Naive B cell (primary cell): Measurements from ENCODE around the gene TFF2. TPM values are rescaled to one million over a fixed set of nuclear protein-coding genes. Genes with fewer than 3 reads are reported as not detected.

Experiments used
- ATAC-seq, 2 donors: fragments of 150-1000 bp; cut with Tn5 transposase; 2 replicates each; pipeline ENCODE4 v1.10.0; 2021; ENCODE audit warnings: low read depth in 2 of 2, mild to moderate bottlenecking in 2 of 2, moderate library complexity in 2 of 2
- DNase-seq: peaks from one replicate; pipeline ENCODE4 v3.0.0; 2022
- H3K27ac Mint-ChIP-seq, 6 donors: one replicate each; pipeline ENCODE4 v1.8.0; 2020 to 2022; ENCODE audit warnings: mild to moderate bottlenecking in 6 of 6, mixed read lengths in 6 of 6, moderate library complexity in 5 of 6, inconsistent platforms in 2 of 6
- H3K27me3 Mint-ChIP-seq, 3 donors: one replicate each; pipeline ENCODE4 v1.8.0; 2021 to 2022; ENCODE audit warnings: mixed read lengths in 3 of 3, mild to moderate bottlenecking in 1 of 3
- H3K36me3 Mint-ChIP-seq, 2 donors: one replicate each; pipeline ENCODE4 v1.8.0; 2020 to 2022; ENCODE audit warnings: mixed read lengths in 2 of 2, inconsistent platforms in 1 of 2, mild to moderate bottlenecking in 1 of 2
- H3K4me1 Mint-ChIP-seq, 3 donors: one replicate each; pipeline ENCODE4 v1.8.0; 2020 to 2022; ENCODE audit warnings: mixed read lengths in 3 of 3, inconsistent platforms in 1 of 3, mild to moderate bottlenecking in 1 of 3, moderate library complexity in 1 of 3
- H3K4me3 Mint-ChIP-seq, 8 donors: one replicate each; pipeline ENCODE4 v1.8.0; 2020 to 2022; ENCODE audit warnings: mild to moderate bottlenecking in 8 of 8, mixed read lengths in 8 of 8, moderate library complexity in 8 of 8, inconsistent platforms in 2 of 8
- H3K9me3 Mint-ChIP-seq, 7 donors: one replicate each; pipeline ENCODE4 v1.8.0; 2020 to 2022; ENCODE audit warnings: mixed read lengths in 7 of 7, mild to moderate bottlenecking in 5 of 7, inconsistent platforms in 2 of 7, moderate library complexity in 1 of 7
- polyA plus RNA-seq, 6 donors: library from polyadenylated mRNA; unstranded; fragments of 300-500 nt; fragmentation: Illumina TruSeq; gene quantifications; one replicate each; pipeline ENCODE4 v1.2.3, GENCODE V29; 2021; ENCODE audit warnings: low read depth in 6 of 6

The TFF2 gene
- polyA plus RNA-seq, 6 donors from 2014 or later, result not detected

DNA sequence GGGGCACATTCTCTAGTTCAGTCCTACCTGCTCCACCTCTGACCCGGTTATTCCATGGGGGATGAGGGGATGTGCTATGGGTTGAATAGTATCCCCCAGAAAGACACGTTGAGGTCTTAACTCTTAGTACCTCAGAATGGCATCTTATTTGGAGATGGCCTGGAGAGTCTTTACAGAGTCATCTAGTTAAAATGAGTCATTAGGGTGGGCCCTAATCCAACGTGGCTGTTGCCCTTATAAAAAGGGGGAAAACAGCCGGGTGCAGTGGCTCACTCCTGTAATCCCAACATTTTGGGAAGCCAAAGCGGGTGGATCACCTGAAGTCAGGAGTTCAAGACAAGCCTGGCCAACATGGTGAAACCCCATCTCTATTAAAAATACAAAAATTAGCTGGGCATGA lies 39.4 kb upstream of the TFF2 start:
- ATAC-seq (no peak), DNase-seq (no peak)
- Mint-ChIP-seq H3K4me3 (no peak overlapping the region), H3K27ac (no peak overlapping the region), H3K27me3 (peaks cover 15 to 56% (median 39%) of the 10 kb centered on the region in 3 donors), H3K36me3 (peaks cover 0 to 3% of the 10 kb centered on the region in 2 donors), H3K9me3 (peaks cover 0 to 2% (median 0%) of the 10 kb centered on the region in 7 donors), H3K4me1 (peaks cover 6 to 21% (median 19%) of the 10 kb centered on the region in 3 donors)

DNA sequence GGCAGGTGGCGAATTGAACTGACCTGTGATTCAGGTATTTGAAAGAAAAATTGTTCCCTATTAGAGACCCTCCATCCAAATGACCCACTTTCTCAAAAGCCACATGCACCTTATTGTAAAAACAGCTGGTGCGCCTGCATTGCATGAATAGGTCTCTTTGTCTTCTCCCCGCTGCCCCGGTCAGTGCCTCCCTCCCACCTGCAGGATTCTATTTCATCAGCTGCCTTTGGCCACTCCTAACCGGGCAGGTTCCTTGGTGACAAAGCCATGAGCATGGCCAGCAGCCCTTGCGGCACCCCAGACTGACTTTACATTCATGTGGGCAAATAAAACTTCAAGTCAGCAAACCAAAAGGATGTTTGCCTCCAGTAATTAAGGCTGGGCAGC lies 38.6 kb upstream of the TFF2 start:
- Mint-ChIP-seq H3K36me3 (peaks cover 0 to 8% of the 10 kb centered on the region in 2 donors), H3K9me3 (peaks cover 0 to 5% (median 2%) of the 10 kb centered on the region in 7 donors), H3K4me3 (peak overlapping the region in 1 of 8 donors; percentile 18), H3K4me1 (peaks cover 14 to 29% (median 26%) of the 10 kb centered on the region in 3 donors), H3K27ac (no peak overlapping the region), H3K27me3 (peaks cover 15 to 49% (median 39%) of the 10 kb centered on the region in 3 donors)
- ATAC-seq, result no peak
- no peak for DNase-seq

DNA sequence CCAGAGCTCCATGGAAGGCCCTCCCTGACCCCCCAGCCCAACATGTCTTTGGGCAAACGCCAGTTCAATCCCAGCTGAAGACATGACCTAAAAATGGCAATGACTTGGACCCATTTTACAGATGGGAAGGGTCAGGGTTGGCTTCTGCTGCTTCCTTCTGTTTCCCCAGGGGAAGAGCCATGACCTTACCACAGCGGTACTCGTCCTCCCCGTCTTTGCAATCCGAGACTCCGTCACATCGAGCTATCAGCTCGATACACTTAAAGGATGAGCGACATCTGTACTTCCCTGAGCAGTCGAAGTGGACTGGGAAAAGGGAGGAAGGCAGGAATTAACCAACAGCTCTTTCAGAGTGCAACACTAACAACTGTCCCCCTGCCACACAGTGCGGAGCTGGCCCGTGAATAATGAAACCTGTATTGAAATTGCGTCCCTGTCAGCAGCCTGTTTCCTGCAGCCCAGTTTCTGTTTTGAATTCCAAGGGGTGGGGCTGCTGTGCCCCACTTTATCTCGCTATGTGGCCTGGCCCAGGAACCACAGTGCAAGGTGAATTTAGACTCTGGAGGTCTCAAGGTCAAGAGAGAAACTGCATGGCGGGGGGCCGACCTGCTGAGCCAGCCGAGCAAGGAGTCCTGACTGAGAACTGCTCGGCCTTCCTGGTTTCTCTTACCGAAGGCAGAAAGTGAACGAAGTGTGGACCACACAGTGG lies 38.1 kb upstream of the TFF2 start:
- Mint-ChIP-seq H3K9me3 (peaks cover 0 to 8% (median 3%) of the 10 kb centered on the region in 7 donors), H3K36me3 (peaks cover 0 to 8% of the 10 kb centered on the region in 2 donors), H3K27ac (no peak overlapping the region), H3K4me3 (no peak overlapping the region), H3K4me1 (peaks cover 17 to 34% (median 29%) of the 10 kb centered on the region in 3 donors), H3K27me3 (peaks cover 15 to 49% (median 39%) of the 10 kb centered on the region in 3 donors)
- DNase-seq (no peak), ATAC-seq (no peak)

DNA sequence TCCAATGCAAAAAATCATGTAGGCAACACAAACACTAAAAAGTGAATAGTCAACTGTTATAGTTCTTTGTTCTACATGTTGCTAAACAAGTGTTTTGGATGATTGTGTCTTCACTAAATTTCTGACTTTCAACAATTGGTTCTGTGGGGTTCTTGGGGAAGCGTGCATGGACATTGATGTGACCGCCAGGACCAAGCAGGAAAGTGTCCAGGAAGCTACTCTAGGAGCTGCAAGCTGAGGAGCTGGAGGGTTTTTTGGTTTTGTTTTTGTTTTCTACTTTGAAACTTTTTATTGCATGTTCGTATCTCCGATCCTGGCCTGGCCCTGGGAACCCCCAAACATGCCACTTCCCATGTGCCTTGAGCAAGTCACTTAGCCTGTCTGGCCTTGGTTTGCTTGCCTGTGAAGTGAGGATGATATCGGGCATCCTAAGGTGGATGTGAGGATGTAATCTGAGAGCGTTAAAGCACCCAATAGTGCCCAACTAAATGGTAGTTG lies 37.1 kb upstream of the TFF2 start:
- H3K27me3 Mint-ChIP-seq, result peaks cover 15 to 49% (median 39%) of the 10 kb centered on the region in 3 donors
- no peak for ATAC-seq
- H3K27ac Mint-ChIP-seq, result no peak overlapping the region

DNA sequence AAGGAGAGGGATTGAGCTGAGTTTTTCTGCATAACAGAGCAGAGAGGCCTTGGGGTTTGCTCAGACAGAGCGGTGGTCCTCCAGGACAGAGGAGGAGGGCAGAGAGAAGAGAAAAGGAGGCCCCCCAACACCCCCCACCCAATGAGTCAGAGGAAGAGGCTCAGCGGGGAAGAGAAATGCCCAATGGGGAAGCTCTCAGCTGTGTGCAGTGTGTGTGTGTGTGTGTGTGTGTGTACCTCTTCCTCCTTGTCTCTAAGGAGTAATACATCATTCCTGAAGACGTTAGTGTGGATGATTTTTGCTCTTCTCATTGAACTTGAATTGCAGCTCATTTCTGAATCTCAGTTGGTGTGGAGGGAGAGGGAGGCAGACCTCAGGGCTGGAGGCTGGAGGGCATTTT lies 36.4 kb upstream of the TFF2 start:
- DNase-seq (no peak), ATAC-seq (no peak)
- no peak overlapping the region for H3K4me3 Mint-ChIP-seq
- peak overlapping the region in 2 of 6 donors; percentile 61 to 78 for H3K27ac Mint-ChIP-seq
- peaks cover 13 to 51% (median 36%) of the 10 kb centered on the region in 3 donors for H3K27me3 Mint-ChIP-seq
- H3K9me3 Mint-ChIP-seq, result peaks cover 4 to 13% (median 8%) of the 10 kb centered on the region in 7 donors
- peaks cover 5 to 15% of the 10 kb centered on the region in 2 donors for H3K36me3 Mint-ChIP-seq
- H3K4me1 Mint-ChIP-seq, result peaks cover 12 to 27% (median 24%) of the 10 kb centered on the region in 3 donors

More for the DNA sequence above, 37.1 kb upstream of the TFF2 start:
- H3K4me3 Mint-ChIP-seq, result no peak overlapping the region
- H3K9me3 Mint-ChIP-seq, result peaks cover 0 to 8% (median 3%) of the 10 kb centered on the region in 7 donors
- peaks cover 12 to 30% (median 25%) of the 10 kb centered on the region in 3 donors for H3K4me1 Mint-ChIP-seq
- no peak for DNase-seq
- peaks cover 0 to 8% of the 10 kb centered on the region in 2 donors for H3K36me3 Mint-ChIP-seq

DNA sequence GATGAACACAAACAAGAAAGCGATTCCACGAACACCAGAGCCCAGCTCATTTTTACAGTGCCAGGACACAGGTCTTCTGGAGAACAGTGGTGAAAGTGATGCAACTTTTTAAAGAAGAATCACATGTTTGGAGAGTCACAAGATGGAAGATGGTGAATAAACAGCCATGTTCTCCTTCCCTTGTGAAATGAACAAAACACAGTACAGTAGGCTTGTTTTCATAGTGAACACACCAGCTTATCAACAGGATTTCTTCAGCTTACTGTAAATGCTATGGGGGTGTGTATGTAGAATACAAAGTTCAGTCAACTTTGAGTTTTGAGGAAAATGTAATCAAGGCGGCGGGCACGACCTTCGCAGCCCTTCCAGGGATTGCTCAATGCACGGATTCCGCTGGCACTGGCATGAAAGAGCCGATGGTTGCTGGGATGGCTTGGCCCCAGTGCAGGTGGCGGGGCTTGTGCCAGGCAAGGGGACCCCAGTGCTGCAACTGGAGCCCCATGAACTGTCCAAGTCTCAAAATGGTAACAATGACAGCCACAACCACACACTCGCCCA lies 35.3 kb upstream of the TFF2 start:
- H3K4me3 Mint-ChIP-seq, result peak overlapping the region in 1 of 8 donors; percentile 40
- ATAC-seq (no peak), DNase-seq (no peak)
- peaks cover 8 to 46% (median 29%) of the 10 kb centered on the region in 3 donors for H3K27me3 Mint-ChIP-seq
- H3K36me3 Mint-ChIP-seq, result peaks cover 8 to 24% of the 10 kb centered on the region in 2 donors
- peaks cover 12 to 27% (median 21%) of the 10 kb centered on the region in 3 donors for H3K4me1 Mint-ChIP-seq
- H3K27ac Mint-ChIP-seq, result peak overlapping the region in 2 of 6 donors; percentile 85 to 89
- H3K9me3 Mint-ChIP-seq, result peaks cover 11 to 23% (median 17%) of the 10 kb centered on the region in 7 donors

DNA sequence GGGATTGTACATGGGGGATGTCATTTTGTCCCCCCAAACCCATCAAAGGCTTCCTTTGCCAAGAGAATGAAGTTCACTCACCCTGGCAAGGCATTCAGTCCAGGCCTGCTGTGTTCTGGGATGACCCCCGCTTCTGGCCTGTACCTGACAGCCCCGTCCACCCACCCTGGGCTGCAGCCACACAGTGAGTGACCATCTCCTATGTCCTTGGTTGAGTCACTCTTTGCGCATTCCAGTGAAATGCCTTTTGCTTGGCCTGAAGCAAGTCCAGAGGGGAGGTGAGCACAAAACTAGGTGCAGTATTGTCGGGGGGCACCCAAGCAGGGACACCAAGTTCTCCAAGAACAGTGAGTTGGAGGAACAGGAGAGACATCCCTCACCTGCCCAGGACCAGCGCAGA lies 34.8 kb upstream of the TFF2 start:
- H3K4me1 Mint-ChIP-seq, result peaks cover 12 to 27% (median 21%) of the 10 kb centered on the region in 3 donors
- DNase-seq (no peak), ATAC-seq (no peak)
- peak overlapping the region in 3 of 6 donors; percentile 60 to 89 (median 85) for H3K27ac Mint-ChIP-seq
- peaks cover 8 to 41% (median 24%) of the 10 kb centered on the region in 3 donors for H3K27me3 Mint-ChIP-seq
- peaks cover 8 to 24% of the 10 kb centered on the region in 2 donors for H3K36me3 Mint-ChIP-seq
- no peak overlapping the region for H3K4me3 Mint-ChIP-seq
- peaks cover 11 to 23% (median 17%) of the 10 kb centered on the region in 7 donors for H3K9me3 Mint-ChIP-seq

DNA sequence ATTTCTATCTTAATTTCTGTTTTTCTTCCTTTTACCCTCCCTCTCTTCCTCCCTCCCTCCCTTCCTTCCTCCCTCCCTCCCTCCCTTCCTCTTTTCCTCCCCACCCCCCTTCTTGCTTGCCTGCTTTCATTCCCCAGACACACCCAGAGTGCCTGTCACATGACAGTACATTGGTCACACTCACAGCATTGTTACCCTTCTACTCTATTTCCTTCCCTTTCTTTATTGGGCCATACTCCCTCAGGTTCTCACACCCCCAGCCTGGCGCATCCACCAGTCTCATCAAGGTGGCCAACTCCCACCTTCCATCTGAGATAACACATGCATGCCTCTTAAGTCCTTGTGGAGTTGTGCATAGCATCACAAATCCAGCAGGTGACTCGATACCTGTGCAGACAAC lies 34.2 kb upstream of the TFF2 start:
- Mint-ChIP-seq H3K27me3 (peaks cover 8 to 37% (median 21%) of the 10 kb centered on the region in 3 donors), H3K36me3 (peaks cover 8 to 24% of the 10 kb centered on the region in 2 donors), H3K4me1 (peaks cover 12 to 29% (median 21%) of the 10 kb centered on the region in 3 donors), H3K4me3 (peak overlapping the region in 5 of 8 donors; percentile 22 to 84 (median 29)), H3K27ac (peak overlapping the region; percentile 11 to 92 (median 69)), H3K9me3 (peaks cover 11 to 28% (median 17%) of the 10 kb centered on the region in 7 donors)
- ATAC-seq, result no peak
- DNase-seq, result no peak

DNA sequence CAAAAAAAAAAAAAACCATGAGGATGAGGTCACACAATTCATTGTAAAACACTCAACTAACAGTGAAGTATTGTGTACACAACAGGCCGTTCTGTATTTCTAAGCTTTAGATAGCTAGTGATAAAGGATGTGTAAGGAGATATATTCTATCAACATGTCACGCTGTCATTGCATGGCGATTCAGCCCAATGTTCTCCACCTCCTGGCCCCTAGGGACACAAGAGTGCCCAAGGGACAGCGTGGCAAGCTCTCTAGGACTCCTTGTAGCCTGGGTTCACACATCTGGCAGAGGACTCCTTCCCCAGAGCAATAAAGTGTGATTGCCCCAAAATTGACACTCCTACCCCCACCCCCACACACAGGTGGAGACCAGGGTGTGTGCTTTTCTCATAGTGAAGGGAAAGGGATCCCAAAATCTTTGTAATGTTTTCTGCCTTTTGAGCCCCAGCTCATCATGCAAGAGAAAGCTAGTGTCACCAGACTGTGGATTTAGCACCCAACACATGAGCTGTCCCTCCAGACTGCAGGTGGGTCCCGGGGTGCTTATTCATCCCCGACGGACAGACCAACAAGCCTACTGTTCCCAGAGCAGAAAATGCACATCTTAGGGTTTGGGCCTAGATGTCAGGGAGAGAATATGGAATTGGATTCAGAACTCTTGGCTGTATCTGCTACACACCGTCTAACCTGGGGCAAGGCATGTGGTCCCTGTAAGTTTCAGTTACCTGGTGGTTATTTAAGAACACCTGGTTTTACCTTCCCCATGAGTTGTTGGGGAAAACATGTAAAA lies 33.6 kb upstream of the TFF2 start:
- H3K9me3 Mint-ChIP-seq, result peaks cover 11 to 28% (median 17%) of the 10 kb centered on the region in 7 donors
- ATAC-seq (no peak), DNase-seq (no peak)
- peak overlapping the region in 3 of 6 donors; percentile 11 to 69 (median 53) for H3K27ac Mint-ChIP-seq
- H3K4me3 Mint-ChIP-seq, result peak overlapping the region in 2 of 8 donors; percentile 57 to 65
- peaks cover 8 to 33% (median 15%) of the 10 kb centered on the region in 3 donors for H3K27me3 Mint-ChIP-seq
- H3K36me3 Mint-ChIP-seq, result peaks cover 8 to 24% of the 10 kb centered on the region in 2 donors
- H3K4me1 Mint-ChIP-seq, result peaks cover 12 to 33% (median 24%) of the 10 kb centered on the region in 3 donors

DNA sequence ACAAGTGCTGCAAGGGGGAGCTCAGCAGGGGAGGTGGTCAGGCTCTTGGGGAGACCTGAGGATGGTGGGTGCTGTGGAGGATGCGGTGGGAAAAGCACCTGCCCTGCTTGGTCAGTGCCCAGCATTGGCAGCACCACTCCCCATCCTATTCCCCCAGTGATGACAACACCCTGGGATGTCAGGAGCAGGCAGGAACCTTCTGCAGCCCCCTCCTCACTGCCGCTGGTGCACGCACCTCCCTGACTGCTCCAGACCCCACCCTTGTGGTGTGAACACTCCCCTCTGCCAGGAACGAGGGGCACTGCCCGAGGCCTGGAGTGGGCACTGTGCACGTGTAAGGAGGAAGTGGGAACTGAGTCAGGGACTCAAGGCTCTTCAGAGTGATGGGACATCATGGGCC lies 32.5 kb upstream of the TFF2 start:
- Mint-ChIP-seq H3K9me3 (peaks cover 11 to 28% (median 17%) of the 10 kb centered on the region in 7 donors), H3K27me3 (peaks cover 8 to 22% (median 13%) of the 10 kb centered on the region in 3 donors), H3K4me3 (no peak overlapping the region), H3K27ac (no peak overlapping the region), H3K4me1 (peaks cover 12 to 35% (median 25%) of the 10 kb centered on the region in 3 donors), H3K36me3 (peaks cover 8 to 24% of the 10 kb centered on the region in 2 donors)
- DNase-seq (no peak), ATAC-seq (no peak)

DNA sequence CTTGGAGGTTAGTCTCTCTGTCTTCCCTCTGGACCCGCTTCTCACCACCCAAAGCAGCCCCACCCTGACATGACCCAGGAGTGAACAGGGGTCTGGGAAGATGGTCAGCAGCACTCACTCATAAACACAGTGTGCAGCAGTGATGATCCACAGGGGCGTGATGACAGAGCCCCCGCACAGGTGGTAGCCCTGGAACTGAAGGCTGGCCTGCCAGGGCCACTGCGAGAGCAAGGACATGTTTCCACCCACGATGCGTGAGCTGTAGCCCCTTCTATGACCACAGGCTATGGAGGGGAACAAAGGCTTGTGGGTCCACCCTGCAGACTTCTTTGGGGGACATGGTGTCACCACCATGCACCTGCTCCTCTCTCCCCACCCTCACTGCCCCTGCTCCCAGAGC lies 32.1 kb upstream of the TFF2 start:
- Mint-ChIP-seq H3K9me3 (peaks cover 11 to 28% (median 17%) of the 10 kb centered on the region in 7 donors), H3K36me3 (peaks cover 8 to 24% of the 10 kb centered on the region in 2 donors), H3K27ac (no peak overlapping the region), H3K4me3 (peak overlapping the region in 1 of 8 donors; percentile 10), H3K27me3 (peaks cover 8 to 18% (median 11%) of the 10 kb centered on the region in 3 donors), H3K4me1 (peaks cover 12 to 35% (median 25%) of the 10 kb centered on the region in 3 donors)
- no peak for ATAC-seq
- no peak for DNase-seq

DNA sequence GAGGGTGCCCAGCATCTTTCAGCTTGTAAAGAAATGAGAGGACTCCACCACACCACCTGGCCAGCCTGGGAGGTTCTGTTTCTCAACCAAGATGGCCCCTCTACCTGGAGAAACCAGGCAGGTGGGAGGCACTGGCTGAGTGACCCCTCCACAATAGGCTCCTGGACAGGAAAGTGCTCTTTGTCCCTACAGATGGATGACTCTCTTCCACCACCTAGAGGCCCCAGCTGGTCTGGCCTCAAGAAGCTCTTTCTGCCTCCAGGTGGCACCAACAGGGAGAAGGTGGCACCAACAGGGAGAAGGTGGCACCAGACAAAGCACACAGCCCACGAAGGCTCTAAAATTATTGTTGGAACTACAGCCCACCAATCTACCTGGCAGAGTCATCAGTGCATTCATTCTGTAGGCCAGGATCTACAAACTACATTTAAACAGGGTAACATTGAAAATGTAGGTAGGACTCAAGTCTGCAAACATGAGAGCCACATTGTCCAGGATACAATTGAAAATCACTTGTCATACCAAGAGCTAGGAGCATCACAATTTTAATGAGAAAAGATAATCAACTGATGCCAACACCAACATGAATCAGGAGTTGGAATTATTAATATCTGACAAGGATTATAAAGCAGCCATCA lies 30.7 kb upstream of the TFF2 start:
- H3K36me3 Mint-ChIP-seq, result peaks cover 8 to 24% of the 10 kb centered on the region in 2 donors
- ATAC-seq (no peak), DNase-seq (no peak)
- H3K4me1 Mint-ChIP-seq, result peaks cover 12 to 33% (median 21%) of the 10 kb centered on the region in 3 donors
- peak overlapping the region in 1 of 8 donors; percentile 20 for H3K4me3 Mint-ChIP-seq
- peak overlapping the region in 1 of 6 donors; percentile 20 for H3K27ac Mint-ChIP-seq
- peaks cover 11 to 28% (median 17%) of the 10 kb centered on the region in 7 donors for H3K9me3 Mint-ChIP-seq
- H3K27me3 Mint-ChIP-seq, result peaks cover 0 to 19% (median 15%) of the 10 kb centered on the region in 3 donors
